OCI-LY1 (cell line): ENCODE data around the gene TBL1X.

ENCODE experiments used
- EZH2 ChIP-seq: fragments of 200-600 bp; sonication (generic), shearing (Covaris generic); IDR thresholded peaks from 2 replicates; pipeline ENCODE4 v1.8.0; 2017; ENCODE audit warnings: borderline replicate concordance, mixed run types, mild to moderate bottlenecking, antibody characterized with exemption, low read length, moderate library complexity, mixed read lengths
- TF ChIP-seq, protein P1 (sequence below): fragments of 200-600 bp; sonication (generic), shearing (Covaris generic); IDR thresholded peaks from 2 replicates; pipeline ENCODE4 v1.5.1; 2017; ENCODE audit warnings: mild to moderate bottlenecking, antibody characterized with exemption, low read length, moderate library complexity, mixed read lengths

- TF ChIP-seq, protein P1, sequence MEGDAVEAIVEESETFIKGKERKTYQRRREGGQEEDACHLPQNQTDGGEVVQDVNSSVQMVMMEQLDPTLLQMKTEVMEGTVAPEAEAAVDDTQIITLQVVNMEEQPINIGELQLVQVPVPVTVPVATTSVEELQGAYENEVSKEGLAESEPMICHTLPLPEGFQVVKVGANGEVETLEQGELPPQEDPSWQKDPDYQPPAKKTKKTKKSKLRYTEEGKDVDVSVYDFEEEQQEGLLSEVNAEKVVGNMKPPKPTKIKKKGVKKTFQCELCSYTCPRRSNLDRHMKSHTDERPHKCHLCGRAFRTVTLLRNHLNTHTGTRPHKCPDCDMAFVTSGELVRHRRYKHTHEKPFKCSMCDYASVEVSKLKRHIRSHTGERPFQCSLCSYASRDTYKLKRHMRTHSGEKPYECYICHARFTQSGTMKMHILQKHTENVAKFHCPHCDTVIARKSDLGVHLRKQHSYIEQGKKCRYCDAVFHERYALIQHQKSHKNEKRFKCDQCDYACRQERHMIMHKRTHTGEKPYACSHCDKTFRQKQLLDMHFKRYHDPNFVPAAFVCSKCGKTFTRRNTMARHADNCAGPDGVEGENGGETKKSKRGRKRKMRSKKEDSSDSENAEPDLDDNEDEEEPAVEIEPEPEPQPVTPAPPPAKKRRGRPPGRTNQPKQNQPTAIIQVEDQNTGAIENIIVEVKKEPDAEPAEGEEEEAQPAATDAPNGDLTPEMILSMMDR: no peak
- TF ChIP-seq EZH2: no peak
Measured at GRCh38 chrX:9604111-9604907, 139.5 kb downstream of the TBL1X start.
